ENCODE measurements around the gene TSPAN6.

Gene TSPAN6

GRCh38 chrX:100591256-100592051, 45.2 kb downstream of the TSPAN6 start:
- in situ Hi-C loops (cut with MboI; ENCODE audit: low sequenced_read_pairs): no loop called here

GRCh38 chrX:100587861-100588260, 48.7 kb downstream of the TSPAN6 start:
- in situ Hi-C loops (cut with MboI; ENCODE audit: low sequenced_read_pairs): no loop called here

GRCh38 chrX:100586747-100587146, 49.9 kb downstream of the TSPAN6 start:
- in situ Hi-C loops (cut with MboI; ENCODE audit: low sequenced_read_pairs): no loop called here

GRCh38 chrX:100584611-100585010, 52.0 kb downstream of the TSPAN6 start, which contains the start of gene TNMD:
TNMD (plus strand) TSS chrX:100584936; CDS start chrX:100585019, 83 bp downstream.
- in situ Hi-C loops (cut with MboI; ENCODE audit: low sequenced_read_pairs): no loop called here
